Fibroblast of skin of back (primary cell): Measurements from ENCODE around the gene RFXANK.
"Not testable (repeated sequence)": the region's sequence is repeated elsewhere in the genome, so short reads cannot be mapped to it uniquely, and the experiment has no call there.

Experiments used
- DNase-seq: peaks from one replicate; pipeline ENCODE4 v3.0.0-alpha.2; 2013

Gene RFXANK

GRCh38 chr19:19206938-19207337 is 14.9 kb downstream of the RFXANK start:
- DNase-seq = no peak

DNA sequence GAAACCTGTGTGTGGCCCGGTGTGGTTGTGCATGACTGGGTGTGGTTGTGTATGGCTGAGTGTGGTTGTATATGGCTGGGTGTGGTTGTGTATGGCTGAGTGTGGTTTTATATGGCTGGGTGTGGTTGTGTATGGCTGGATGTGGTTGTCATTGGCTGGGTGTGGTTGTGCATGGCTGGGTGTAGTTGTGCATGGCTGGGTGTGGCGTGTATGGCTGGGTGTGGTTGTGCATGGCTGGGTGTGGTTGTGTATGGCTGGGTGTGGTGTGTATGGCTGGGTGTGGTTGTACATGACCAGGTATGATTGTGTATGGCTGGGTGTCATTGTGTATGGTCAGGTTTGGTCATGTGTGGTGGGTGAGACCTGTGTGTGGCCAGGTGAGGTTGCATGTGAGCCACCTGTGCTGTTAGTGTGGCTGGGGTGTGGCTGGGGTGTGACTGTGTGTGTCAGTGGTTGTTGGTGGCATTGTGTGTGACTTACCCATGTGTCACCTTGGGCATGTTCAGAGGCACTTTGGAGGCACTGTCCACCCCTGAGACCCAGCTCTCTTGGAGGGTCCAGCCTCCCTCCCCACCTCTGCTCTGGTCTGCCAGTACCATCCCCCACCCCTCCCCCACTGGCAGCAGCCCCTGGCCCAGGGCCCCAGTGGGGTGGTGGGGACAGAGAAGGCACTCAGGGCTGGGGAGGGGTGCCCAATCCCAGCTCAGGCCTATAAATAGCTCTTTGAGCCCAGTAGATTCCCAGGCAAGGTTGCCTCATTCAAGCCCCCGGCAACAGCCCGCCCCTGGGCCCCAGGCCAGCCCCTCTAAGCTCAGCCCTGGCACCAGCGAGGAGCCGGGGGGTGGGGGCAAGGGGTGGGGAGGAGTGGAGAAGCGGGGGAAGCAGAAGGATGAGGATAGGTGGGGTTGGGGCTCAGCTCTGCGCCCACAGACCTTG is 15.8 kb downstream of the RFXANK start:
- DNase-seq = no peak

- DNase-seq = no peak
These were observed 17.3 kb downstream of the RFXANK start for GRCh38 chr19:19209372-19209771.

DNA sequence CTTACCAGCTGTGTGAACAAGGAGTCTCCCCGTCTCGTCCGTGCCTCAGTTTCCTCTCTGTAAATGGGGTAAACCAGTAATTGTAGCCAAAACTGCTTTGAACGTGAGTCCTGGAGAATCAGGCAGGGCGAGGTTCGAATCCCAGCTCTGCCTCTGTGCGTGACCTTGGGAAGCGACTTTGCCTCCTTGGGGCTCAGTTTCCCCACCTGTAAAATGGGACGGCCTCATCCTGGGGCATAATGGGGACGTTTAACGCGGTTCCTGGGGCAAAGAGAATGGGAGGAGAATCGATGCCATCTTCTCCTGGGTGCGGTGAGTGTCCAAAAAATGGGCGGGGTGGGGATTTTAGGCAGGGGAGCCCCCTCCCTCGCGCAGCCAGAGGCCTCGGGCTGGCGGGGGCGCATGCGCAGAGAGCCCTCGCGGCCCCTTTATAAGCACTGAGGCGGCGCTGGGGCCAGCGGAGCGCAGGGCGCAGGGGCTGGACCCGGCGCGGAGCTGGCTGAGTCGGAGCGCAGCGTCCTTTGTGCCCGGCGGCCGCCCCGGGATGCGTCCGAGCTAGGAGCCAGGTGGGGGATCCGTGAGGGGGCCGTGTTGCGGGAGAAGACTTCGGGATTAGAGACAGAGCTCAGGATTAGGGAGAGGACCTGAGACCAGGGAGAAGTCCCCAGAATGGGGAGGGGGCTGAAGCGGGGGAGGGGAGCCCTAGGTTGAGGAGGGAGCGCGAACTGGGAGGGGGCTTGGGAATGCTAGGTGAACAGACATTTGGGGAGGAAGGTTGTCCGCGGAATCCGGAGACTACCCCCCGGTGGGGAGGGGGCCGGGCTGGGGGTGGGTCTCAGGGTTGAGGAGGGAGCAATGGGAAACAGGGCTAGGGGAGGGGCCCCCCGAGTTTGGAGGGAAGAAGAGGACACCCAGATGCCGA is 19.7 kb downstream of the RFXANK start, which contains the start of gene NCAN:
Gene NCAN (plus strand): TSS at position 460 of the 922 bp plus-strand sequence. CDS start 4,996 bp downstream, outside the sequence.
- DNase-seq = no peak

DNA sequence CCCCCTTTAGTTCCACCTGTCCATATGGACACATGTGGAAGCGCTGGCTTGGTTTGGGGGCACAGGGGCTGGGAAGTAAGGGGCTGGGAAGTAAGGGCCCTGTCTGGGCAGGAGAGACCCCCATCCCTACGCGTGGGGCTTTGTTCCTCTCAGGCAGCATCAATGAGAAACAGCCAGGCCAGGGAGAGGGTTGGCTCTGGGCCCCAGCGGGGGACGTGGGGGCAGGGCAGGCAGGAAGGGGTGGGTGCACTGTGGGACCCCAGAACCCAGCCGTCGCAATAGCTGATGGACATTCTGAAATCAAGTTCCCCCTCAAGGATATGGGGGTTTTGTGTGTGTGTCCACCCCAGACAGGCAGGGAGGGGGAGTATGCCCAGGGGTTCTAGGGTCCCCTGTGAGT is 20.9 kb downstream of the RFXANK start:
- no peak for DNase-seq

DNA sequence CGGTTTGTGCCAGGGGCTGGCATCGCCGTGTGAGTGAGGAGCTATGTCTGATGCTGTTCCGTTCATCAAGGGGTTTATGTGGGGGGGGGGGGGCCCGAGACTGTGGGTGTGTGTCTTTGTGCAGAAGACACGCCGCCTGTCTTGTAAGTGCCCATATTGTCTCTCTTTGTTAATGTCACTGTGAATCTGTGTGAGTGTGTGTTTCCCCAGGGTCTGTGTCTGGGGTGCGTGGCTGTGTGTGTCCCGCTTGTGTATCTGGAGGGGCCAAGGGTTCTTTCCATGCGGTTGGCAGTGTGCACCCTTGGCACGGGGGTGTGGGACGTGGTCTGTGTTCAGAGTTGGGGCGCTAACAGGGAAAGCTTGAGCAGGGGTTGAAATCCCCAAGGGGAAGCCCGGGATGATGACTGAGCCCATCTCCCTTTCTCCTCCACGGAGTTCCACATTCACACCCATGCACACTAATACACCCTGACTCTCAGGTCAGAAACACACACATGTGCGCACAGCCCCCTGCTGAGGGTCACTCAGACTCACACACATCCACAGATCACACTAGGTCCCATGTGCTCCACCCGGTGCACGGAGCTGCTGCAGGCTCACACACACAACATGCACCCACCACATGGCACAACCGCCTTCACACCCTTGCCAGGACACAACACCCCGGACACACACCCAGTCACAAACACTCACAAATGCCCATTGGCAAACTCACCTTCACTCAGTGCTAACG is 21.5 kb downstream of the RFXANK start:
- DNase-seq = no peak

- no peak for DNase-seq
These were observed 22.1 kb downstream of the RFXANK start for GRCh38 chr19:19214159-19214490.

GRCh38 chr19:19214892-19215291 is 22.8 kb downstream of the RFXANK start:
- DNase-seq = peak; percentile 56

DNA sequence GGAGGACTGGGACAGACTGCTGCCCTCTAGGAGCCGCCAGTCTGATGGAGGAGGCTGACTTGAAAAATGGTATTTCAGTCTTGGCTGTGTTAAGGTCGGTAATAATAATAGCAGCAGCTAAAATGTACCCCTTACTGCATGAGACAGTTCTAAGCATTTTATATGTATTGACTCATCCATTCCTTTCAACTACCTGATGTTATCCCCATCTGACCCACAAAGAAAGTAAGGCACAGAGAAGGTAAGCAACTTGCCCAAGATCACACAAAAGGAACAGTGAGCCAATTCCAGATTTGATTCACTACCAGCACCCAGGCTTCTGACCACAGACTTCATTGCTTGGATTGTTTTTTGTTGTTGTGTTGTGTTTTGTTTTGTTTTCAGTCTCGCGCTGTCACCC is 23.7 kb downstream of the RFXANK start:
- no peak for DNase-seq

DNA sequence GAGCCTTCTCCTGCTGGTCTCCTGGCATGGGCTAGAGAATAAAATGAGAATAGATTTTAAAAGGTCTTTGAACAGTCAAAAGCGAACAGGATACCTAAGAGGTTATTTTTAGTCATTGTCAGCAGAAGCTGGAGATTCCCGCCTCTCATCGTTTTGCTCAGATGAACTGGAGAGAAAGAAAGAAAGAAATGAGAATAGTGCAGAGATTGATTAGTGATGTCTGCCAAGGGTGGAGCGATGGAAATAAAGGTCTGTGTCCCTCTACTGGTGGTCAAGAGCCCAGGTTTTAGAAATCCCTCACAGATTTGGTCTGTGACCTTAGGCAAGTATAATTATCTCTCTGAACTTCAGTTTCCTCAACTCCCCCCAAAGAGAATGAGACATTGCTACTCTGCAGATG is 25.0 kb downstream of the RFXANK start:
- peak; percentile 33 for DNase-seq

DNA sequence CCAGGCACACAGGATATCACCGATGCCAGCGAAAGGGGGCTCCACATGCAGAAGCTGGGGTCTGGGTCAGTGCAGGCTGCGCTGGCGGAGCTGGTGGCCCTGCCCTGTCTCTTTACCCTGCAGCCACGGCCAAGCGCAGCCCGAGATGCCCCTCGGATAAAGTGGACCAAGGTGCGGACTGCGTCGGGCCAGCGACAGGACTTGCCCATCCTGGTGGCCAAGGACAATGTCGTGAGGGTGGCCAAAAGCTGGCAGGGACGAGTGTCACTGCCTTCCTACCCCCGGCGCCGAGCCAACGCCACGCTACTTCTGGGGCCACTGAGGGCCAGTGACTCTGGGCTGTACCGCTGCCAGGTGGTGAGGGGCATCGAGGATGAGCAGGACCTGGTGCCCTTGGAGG is 26.9 kb downstream of the RFXANK start:
- no peak for DNase-seq

- DNase-seq = not testable (repeated sequence)
These were observed 28.9 kb downstream of the RFXANK start for GRCh38 chr19:19221000-19221399.

- no peak for DNase-seq
These were observed 31.0 kb downstream of the RFXANK start for GRCh38 chr19:19223060-19223459.

DNA sequence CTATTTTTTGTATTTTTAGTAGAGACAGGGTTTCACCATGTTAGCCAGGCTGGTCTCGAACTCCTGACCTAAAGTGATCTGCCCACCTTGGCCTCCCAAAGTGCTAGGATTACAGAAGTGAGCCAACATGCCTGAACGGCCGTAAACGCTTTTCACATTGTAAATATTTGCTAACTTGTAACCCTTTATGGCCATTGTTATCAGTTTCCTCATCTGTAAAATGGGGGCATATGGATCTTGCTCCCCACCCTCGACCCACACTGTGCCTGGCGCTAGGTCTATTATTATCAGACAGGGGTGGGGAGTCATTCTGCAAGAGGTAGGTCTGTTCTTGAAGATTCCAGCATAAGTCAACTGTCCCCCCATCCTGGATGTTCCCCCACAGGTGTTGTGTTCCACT is 31.6 kb downstream of the RFXANK start:
- no peak for DNase-seq

DNA sequence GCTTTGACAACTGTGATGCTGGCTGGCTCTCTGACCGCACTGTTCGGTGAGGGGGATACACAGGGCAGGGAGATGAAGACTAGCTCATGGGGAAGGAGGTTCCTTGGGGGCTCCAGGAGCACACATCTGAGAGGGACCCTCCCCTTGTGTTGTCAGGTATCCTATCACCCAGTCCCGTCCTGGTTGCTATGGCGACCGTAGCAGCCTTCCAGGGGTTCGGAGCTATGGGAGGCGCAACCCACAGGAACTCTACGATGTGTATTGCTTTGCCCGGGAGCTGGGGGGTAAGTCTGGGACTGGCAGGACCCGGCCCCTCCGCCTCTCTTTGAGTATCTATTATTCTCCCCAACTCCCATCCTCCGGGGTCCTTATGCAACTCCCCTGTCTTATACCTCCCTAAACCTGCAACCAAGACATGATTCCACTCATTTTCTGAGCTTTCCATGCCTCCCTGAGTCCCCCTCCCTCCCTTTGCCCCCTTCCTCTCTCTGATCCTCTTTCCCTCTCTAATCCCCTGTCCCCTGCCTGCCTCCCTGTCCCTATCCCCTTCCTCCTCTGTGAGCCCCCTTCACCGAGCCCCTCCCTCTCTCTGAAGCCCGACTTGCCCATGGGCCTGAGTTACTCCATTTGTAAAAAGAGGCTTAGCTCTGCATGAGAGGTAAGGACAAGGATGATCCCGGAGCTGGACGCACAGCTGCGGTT is 32.2 kb downstream of the RFXANK start:
- no peak for DNase-seq

DNA sequence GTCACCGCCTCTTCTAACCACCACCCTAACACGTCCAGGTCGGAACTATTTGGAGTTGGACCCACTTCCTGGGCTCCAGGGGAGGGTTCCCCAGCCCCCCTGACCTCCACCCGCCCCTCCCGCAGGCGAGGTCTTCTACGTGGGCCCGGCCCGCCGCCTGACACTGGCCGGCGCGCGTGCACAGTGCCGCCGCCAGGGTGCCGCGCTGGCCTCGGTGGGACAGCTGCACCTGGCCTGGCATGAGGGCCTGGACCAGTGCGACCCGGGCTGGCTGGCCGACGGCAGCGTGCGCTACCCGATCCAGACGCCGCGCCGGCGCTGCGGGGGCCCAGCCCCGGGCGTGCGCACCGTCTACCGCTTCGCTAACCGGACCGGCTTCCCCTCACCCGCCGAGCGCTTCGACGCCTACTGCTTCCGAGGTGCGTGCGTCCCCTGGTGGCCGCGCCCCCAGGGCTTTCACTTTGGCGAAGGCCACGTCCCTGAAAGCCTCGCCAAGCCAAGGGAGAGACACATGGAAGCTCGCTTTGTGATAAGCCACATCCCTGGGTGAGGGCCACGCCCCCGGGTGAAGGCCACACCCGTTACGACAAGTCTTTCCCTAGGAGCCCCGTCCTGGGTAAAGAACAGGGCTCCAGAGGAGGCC is 32.9 kb downstream of the RFXANK start:
- DNase-seq = peak; percentile 64

DNA sequence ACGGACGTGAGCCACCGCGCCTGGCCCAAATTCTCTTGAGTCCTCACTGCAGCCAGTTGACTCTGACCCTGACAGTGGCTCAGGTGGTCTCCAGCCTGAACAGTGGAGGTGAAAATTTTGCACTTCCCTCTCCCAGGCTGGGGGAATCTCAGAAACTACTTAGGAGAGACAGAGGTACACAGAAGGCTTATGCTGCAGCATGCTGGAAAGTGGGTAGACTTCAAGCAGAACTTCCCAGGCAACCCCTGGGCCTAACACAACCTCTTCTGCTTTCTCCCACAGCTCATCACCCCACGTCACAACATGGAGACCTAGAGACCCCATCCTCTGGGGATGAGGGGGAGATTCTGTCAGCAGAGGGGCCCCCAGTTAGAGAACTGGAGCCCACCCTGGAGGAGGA is 34.1 kb downstream of the RFXANK start:
- no peak for DNase-seq

- no peak for DNase-seq
These were observed 34.6 kb downstream of the RFXANK start for GRCh38 chr19:19226663-19227062.

- DNase-seq = no peak
These were observed 35.2 kb downstream of the RFXANK start for GRCh38 chr19:19227217-19227616.

- no peak for DNase-seq
These were observed 37.6 kb downstream of the RFXANK start for GRCh38 chr19:19229701-19230100.

DNA sequence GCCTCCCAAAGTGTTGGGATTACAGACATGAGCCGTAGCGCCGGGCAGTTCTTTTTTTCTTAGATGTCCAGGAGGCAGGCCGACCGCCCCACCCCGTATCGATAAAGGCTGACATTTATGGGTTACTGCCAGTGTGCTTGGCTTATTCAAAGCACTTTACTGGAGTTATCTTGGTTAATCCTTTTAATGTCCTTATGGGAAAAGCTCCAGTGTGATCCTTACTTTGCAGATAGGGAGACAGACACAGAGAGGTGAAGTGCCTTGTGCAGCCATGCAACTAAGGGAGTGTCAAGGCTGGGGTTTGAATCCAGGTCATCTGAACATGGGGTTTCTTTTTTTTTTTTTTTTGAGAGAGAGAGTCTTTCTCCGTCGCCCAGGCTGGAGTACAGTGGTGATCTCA is 38.9 kb downstream of the RFXANK start:
- no peak for DNase-seq
